ENCODE measurements around the gene TMCO4. TPM values are rescaled to one million over a fixed set of nuclear protein-coding genes. Genes with fewer than 3 reads are reported as not detected.

TMCO4 gene
- total RNA-seq, 1 donor from 2014 or later = 28.7 TPM

GRCh38 chr1:19680644-19681043 lies 119.1 kb downstream of the TMCO4 start:
- no peaks in the 10 kb centered on the region for H3K36me3 ChIP-seq
- no peaks in the 10 kb centered on the region for H3K9me3 ChIP-seq
- H3K27ac ChIP-seq = no peak overlapping the region
- intact Hi-C loops (cut with DNase I) = no loop called here
- no peaks in the 10 kb centered on the region for H3K4me1 ChIP-seq
- no peaks in the 10 kb centered on the region for H3K27me3 ChIP-seq
- no peak for DNase-seq (ENCODE audit: extremely low spot score in 2 of 2)
- no peak overlapping the region for H3K4me3 ChIP-seq
- no peak for TF ChIP-seq CTCF (IDR thresholded peaks at IDR 0.05)
- TF ChIP-seq POLR2A (IDR thresholded peaks at IDR 0.05) = no peak
- no peak for TF ChIP-seq POLR2AphosphoS5 (IDR thresholded peaks at IDR 0.05; ENCODE audit: insufficient read depth in 1 of 2, low read depth in 1 of 2)

GRCh38 chr1:19679691-19680090 lies 120.0 kb downstream of the TMCO4 start:
- Histone ChIP-seq H3K4me1 (no peaks in the 10 kb centered on the region), H3K27me3 (no peaks in the 10 kb centered on the region), H3K36me3 (no peaks in the 10 kb centered on the region), H3K4me3 (no peak overlapping the region), H3K9me3 (no peaks in the 10 kb centered on the region), H3K27ac (no peak overlapping the region)
- TF ChIP-seq POLR2AphosphoS5 (IDR thresholded peaks at IDR 0.05; ENCODE audit: insufficient read depth in 1 of 2, low read depth in 1 of 2) (no peak), POLR2A (IDR thresholded peaks at IDR 0.05) (no peak), CTCF (IDR thresholded peaks at IDR 0.05) (no peak)
- intact Hi-C loops (cut with DNase I) = no loop called here
- DNase-seq (ENCODE audit: extremely low spot score in 2 of 2) = no peak

- H3K27me3 ChIP-seq = no peaks in the 10 kb centered on the region
- intact Hi-C loops (cut with DNase I) = no loop called here
These were observed 120.7 kb downstream of the TMCO4 start for GRCh38 chr1:19678931-19679453.

GRCh38 chr1:19678493-19678892 lies 121.2 kb downstream of the TMCO4 start:
- TF ChIP-seq CTCF (IDR thresholded peaks at IDR 0.05) = no peak
- TF ChIP-seq POLR2A (IDR thresholded peaks at IDR 0.05) = no peak
- TF ChIP-seq POLR2AphosphoS5 (IDR thresholded peaks at IDR 0.05; ENCODE audit: insufficient read depth in 1 of 2, low read depth in 1 of 2) = no peak
- intact Hi-C loops (cut with DNase I) = no loop called here
- Histone ChIP-seq H3K9me3 (no peaks in the 10 kb centered on the region), H3K36me3 (no peaks in the 10 kb centered on the region), H3K27me3 (no peaks in the 10 kb centered on the region), H3K27ac (no peak overlapping the region), H3K4me1 (no peaks in the 10 kb centered on the region), H3K4me3 (no peak overlapping the region)
- no peak for DNase-seq (ENCODE audit: extremely low spot score in 2 of 2)

More at GRCh38 chr1:19678931-19679453, 120.7 kb downstream of the TMCO4 start:
- H3K4me1 ChIP-seq = no peaks in the 10 kb centered on the region
- DNase-seq (ENCODE audit: extremely low spot score in 2 of 2) = no peak
- H3K36me3 ChIP-seq = no peaks in the 10 kb centered on the region
- H3K27ac ChIP-seq = no peak overlapping the region
- TF ChIP-seq CTCF (IDR thresholded peaks at IDR 0.05) (no peak), POLR2A (IDR thresholded peaks at IDR 0.05) (no peak)
- H3K4me3 ChIP-seq = no peak overlapping the region
- no peaks in the 10 kb centered on the region for H3K9me3 ChIP-seq

GRCh38 chr1:19676438-19676922 lies 123.2 kb downstream of the TMCO4 start:
- no peak for TF ChIP-seq CTCF (IDR thresholded peaks at IDR 0.05)
- TF ChIP-seq POLR2AphosphoS5 (IDR thresholded peaks at IDR 0.05; ENCODE audit: insufficient read depth in 1 of 2, low read depth in 1 of 2) = no peak
- TF ChIP-seq POLR2A (IDR thresholded peaks at IDR 0.05) = no peak

More at GRCh38 chr1:19676438-19676922, 123.2 kb downstream of the TMCO4 start:
- H3K36me3 ChIP-seq = no peaks in the 10 kb centered on the region
- intact Hi-C loops (cut with DNase I) = no loop called here
- H3K4me3 ChIP-seq = no peak overlapping the region
- DNase-seq (ENCODE audit: extremely low spot score in 2 of 2) = no peak
- no peaks in the 10 kb centered on the region for H3K27me3 ChIP-seq
- H3K27ac ChIP-seq = no peak overlapping the region
- H3K4me1 ChIP-seq = no peaks in the 10 kb centered on the region
- H3K9me3 ChIP-seq = no peaks in the 10 kb centered on the region
